Mucosa of descending colon (tissue), 3 donors: ENCODE measurements around the gene ABCB11. TPM values are rescaled to one million over a fixed set of nuclear protein-coding genes. Genes with fewer than 3 reads are reported as not detected.

Source experiments
- ATAC-seq: fragments of 200-7000 bp; cut with Tn5 transposase; one replicate; pipeline ENCODE4 v1.9.1; 2020; ENCODE audit warnings: mild to moderate bottlenecking, moderate library complexity
- DNase-seq, 3 donors: peaks; one replicate each; pipeline ENCODE4 v3.0.0-alpha.2; 2020
- H3K36me3 ChIP-seq: fragments of 200-600 bp; one replicate; pipeline ENCODE4 v1.8.0; 2021; ENCODE audit warnings: low read depth, mild to moderate bottlenecking
- H3K4me1 ChIP-seq: fragments of 200-600 bp; one replicate; pipeline ENCODE4 v1.8.0; 2021; ENCODE audit warnings: low read depth, mild to moderate bottlenecking
- H3K4me3 ChIP-seq: fragments of 200-600 bp; one replicate; pipeline ENCODE4 v1.8.0; 2021; ENCODE audit warnings: mild to moderate bottlenecking
- H3K9me3 ChIP-seq: fragments of 200-600 bp; one replicate; pipeline ENCODE4 v1.8.0; 2021; ENCODE audit warnings: mild to moderate bottlenecking
- intact Hi-C, 2 donors: fragments of 100-400 bp; cut with DNase I in 1 of 2; cut with micrococcal nuclease in 1 of 2; formaldehyde crosslinking; loops; one replicate each; pipeline versions ENCODE4 v1.11.0 to v1.11.1; 2022; cut with DNase I, micrococcal nuclease
- total RNA-seq, 3 donors: library from RNA; stranded (reverse); fragmentation: NEBNext Ultra II Directional in 2 of 3; extraction: Animal tissue kit (Norgen Biotek cat#: 25700) in 2 of 3; gene quantifications; one replicate each; pipeline versions ENCODE4 v1.2.1 to v1.2.4, GENCODE V29; 2021 to 2023
- TF ChIP-seq, protein P1 (sequence below): fragments of 200-600 bp; IDR thresholded peaks from one replicate; pipeline ENCODE4 v1.8.0; 2022; ENCODE audit warnings: antibody characterized with exemption, mild to moderate bottlenecking
- donor health status: DM: no; HTN: no; CAD: no; lungs with moderate emphysema.
- donor health status: DM: no; HTN: no; CAD: no.
- donor health status: DM: no; HTN: yes; CAD: no.

Gene ABCB11
- total RNA-seq, 3 donors from 2014 or later = 1.2 to 21.7 (median 4.6) TPM

DNA sequence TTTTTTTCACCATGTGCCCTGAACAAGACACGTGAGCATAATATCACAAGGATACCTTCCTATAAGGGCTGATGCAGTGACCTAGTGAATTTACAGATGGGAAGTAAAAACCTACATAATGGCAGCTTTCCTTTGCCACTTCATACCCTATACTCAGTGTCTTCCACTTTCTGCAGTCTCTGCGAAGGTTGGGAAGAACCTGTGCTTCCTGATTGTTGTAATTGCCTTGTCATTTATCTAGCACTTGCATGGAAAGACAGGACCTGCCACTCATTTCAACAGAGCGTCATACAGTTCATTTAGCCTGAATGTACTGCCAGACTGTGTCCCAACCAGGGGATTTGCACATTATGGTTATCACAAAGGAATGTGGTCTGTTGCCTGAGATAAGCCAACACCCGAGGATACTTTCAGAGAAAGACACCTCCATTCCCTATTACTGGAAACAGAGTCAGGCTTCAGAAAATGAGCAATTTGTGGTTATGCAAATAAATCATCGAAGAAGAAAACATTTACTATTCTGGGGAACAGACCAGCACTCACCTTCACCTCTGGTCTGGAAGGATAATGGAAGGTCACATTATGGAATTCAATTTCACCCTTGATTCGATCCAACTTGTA is 55.0 kb downstream of the ABCB11 start:
- Histone ChIP-seq H3K9me3 (no peaks in the 10 kb centered on the region), H3K4me3 (no peak overlapping the region), H3K4me1 (no peaks in the 10 kb centered on the region), H3K36me3 (no peaks in the 10 kb centered on the region)
- ATAC-seq (no peak), DNase-seq (no peak)
- TF ChIP-seq, protein P1, sequence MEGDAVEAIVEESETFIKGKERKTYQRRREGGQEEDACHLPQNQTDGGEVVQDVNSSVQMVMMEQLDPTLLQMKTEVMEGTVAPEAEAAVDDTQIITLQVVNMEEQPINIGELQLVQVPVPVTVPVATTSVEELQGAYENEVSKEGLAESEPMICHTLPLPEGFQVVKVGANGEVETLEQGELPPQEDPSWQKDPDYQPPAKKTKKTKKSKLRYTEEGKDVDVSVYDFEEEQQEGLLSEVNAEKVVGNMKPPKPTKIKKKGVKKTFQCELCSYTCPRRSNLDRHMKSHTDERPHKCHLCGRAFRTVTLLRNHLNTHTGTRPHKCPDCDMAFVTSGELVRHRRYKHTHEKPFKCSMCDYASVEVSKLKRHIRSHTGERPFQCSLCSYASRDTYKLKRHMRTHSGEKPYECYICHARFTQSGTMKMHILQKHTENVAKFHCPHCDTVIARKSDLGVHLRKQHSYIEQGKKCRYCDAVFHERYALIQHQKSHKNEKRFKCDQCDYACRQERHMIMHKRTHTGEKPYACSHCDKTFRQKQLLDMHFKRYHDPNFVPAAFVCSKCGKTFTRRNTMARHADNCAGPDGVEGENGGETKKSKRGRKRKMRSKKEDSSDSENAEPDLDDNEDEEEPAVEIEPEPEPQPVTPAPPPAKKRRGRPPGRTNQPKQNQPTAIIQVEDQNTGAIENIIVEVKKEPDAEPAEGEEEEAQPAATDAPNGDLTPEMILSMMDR = no peak
- intact Hi-C loops = no loop called here

DNA sequence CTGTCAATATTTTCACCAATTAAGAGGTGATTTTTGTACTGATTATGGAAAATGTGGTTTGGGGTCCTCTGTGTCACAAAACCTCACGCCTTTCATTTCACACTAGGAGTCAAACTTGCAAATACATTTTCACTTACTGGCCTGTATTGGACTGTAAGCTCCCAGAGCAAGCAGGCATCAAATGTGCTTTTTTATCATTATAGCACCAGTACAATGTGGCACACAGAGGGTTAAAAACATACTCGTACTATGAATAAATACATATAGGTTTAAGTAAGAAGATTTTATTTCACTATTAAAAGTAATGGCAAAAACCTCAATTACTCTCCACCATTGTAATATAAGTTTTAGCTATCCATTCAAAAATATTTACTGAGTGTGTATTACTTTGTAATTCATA is 56.7 kb downstream of the ABCB11 start:
- Histone ChIP-seq H3K4me1 (no peaks in the 10 kb centered on the region), H3K9me3 (no peaks in the 10 kb centered on the region), H3K36me3 (no peaks in the 10 kb centered on the region), H3K4me3 (no peak overlapping the region)
- DNase-seq (no peak), ATAC-seq (no peak)
- TF ChIP-seq, protein P1 = no peak
- intact Hi-C loops = no loop called here

DNA sequence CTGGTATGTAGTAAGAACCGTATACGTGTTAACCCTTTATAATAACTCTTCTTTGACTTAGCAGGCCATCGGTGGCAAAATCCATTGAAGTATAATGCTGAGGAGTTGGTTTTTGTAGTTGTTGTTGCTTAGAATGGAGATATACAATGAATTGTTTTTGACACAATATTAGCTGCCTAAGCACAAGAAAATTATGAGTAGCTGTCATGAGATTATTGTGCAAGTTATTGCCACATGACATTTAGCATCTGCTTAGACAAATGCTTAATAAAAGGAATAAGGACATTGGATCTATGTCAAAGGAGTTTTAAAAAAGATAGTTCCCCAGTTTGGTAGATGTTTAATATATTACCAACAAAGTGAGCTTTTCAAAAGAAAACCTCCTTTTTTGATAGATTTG is 59.9 kb downstream of the ABCB11 start:
- no peaks in the 10 kb centered on the region for H3K9me3 ChIP-seq
- ATAC-seq = no peak
- intact Hi-C loops = no loop called here
- TF ChIP-seq, protein P1 = no peak
- H3K4me1 ChIP-seq = no peaks in the 10 kb centered on the region
- no peak overlapping the region for H3K4me3 ChIP-seq
- H3K36me3 ChIP-seq = no peaks in the 10 kb centered on the region
- DNase-seq = no peak

DNA sequence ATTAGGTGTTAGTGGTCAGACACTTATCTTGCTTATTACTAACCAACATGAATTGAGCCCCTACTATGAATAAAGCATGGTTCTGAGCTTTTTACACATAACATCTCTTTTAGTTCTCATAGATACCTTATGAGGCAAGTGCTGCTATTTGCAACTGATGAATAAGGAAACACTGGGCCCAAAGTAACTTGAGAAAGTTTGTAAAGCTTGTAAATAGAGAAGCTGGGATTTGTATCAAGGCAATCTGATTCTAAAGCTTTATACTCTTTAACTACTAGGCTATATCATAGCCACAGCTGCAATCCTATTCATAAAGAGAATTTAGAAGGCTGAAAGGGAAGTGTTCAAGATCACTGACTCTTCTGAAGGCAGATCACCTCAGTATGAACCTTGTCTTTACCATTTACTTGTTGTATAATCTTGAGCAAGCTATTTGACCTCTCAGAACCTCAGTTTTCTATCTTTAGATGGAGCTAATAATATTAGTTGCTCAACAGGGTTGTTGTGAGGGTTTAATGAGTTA is 60.4 kb downstream of the ABCB11 start:
- intact Hi-C loops = no loop called here
- TF ChIP-seq, protein P1 = no peak
- Histone ChIP-seq H3K4me3 (no peak overlapping the region), H3K4me1 (no peaks in the 10 kb centered on the region), H3K36me3 (no peaks in the 10 kb centered on the region), H3K9me3 (no peaks in the 10 kb centered on the region)
- ATAC-seq (no peak), DNase-seq (no peak)

DNA sequence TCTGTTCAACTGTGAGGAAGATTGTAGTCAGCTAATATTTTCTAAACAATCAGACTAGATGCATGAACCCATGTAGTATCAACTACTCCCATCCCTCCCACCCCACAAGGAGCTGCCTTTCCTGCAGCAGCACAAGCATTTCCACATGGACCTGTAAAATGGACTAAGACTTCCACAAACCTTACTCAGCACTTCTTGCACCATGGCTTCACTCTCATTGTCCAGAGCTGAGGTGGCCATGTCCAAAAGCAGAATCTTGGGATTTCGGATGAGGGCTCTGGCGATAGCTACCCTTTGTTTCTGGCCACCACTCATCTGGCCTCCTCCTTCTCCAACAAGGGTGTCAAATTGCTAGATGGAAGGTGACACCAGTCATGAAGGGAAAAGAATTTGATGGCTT is 61.3 kb downstream of the ABCB11 start:
- no peaks in the 10 kb centered on the region for H3K4me1 ChIP-seq
- intact Hi-C loops = loop anchor here (10.0 kb wide), 2 partner anchors 135 to 165 kb away; no protein-coding TSS in a partner anchor
- H3K9me3 ChIP-seq = no peaks in the 10 kb centered on the region
- ATAC-seq (no peak), DNase-seq (no peak)
- H3K4me3 ChIP-seq = no peak overlapping the region
- H3K36me3 ChIP-seq = no peaks in the 10 kb centered on the region
- TF ChIP-seq, protein P1 = no peak
